Fibroblast of the aortic adventitia (primary cell): ENCODE results near the gene CHST9. TPM values are rescaled to one million over a fixed set of nuclear protein-coding genes. Genes with fewer than 3 reads are reported as not detected.

Source experiments
- DNase-seq: peaks from one replicate; pipeline ENCODE4 v3.0.0-alpha.2; 2010; ENCODE audit warnings: low read depth
- H3K4me3 ChIP-seq: 2 replicates; pipeline ENCODE4 v1.5.1; 2011; ENCODE audit warnings: low read depth, mild to moderate bottlenecking, control low read depth, low read length, moderate library complexity
- CTCF ChIP-seq: IDR thresholded peaks from 2 replicates; pipeline ENCODE4 v1.5.1; 2011; ENCODE audit warnings: mild to moderate bottlenecking, low read length, control low read depth, inconsistent platforms; ENCODE audit not compliant: insufficient read depth
- total RNA-seq: library from RNA; depleted of rRNA; stranded (reverse); fragments of >200 nt; gene quantifications from 2 replicates; pipeline ENCODE4 v1.2.3, GENCODE V29; 2012; ENCODE audit warnings: low replicate concordance

The CHST9 gene
- total RNA-seq, 1 donor = not detected

- H3K4me3 ChIP-seq = no peak overlapping the region
- no peak for TF ChIP-seq CTCF
- DNase-seq = no peak
Observed at GRCh38 chr18:27120246-27120645, 64.9 kb downstream of the CHST9 start.

- no peak for TF ChIP-seq CTCF
- no peak overlapping the region for H3K4me3 ChIP-seq
- no peak for DNase-seq
Observed at GRCh38 chr18:27118973-27119372, 66.1 kb downstream of the CHST9 start.

- no peak overlapping the region for H3K4me3 ChIP-seq
- no peak for DNase-seq
- TF ChIP-seq CTCF = no peak
Observed at GRCh38 chr18:27114842-27115241, 70.3 kb downstream of the CHST9 start.

GRCh38 chr18:27113358-27113757 lies 71.8 kb downstream of the CHST9 start:
- no peak for DNase-seq
- no peak overlapping the region for H3K4me3 ChIP-seq
- no peak for TF ChIP-seq CTCF

- DNase-seq = no peak
- no peak overlapping the region for H3K4me3 ChIP-seq
- no peak for TF ChIP-seq CTCF
Observed at GRCh38 chr18:27110319-27110718, 74.8 kb downstream of the CHST9 start.

- no peak overlapping the region for H3K4me3 ChIP-seq
- TF ChIP-seq CTCF = no peak
- DNase-seq = no peak
Observed at GRCh38 chr18:27109451-27109850, 75.7 kb downstream of the CHST9 start.

GRCh38 chr18:27108842-27109241 lies 76.3 kb downstream of the CHST9 start:
- no peak for DNase-seq
- no peak for TF ChIP-seq CTCF
- no peak overlapping the region for H3K4me3 ChIP-seq
